ENCODE data around the gene GPR42. TPM values are rescaled to one million over a fixed set of nuclear protein-coding genes. Genes with fewer than 3 reads are reported as not detected.

GPR42 gene
- total RNA-seq, 2 donors from 2014 or later: not detected

GRCh38 chr19:35389192-35389861 is 18.5 kb downstream of the GPR42 start:
- no peak overlapping the region for H3K4me3 ChIP-seq
- DNase-seq (ENCODE audit: low spot score): no peak
- TF ChIP-seq, protein P1, sequence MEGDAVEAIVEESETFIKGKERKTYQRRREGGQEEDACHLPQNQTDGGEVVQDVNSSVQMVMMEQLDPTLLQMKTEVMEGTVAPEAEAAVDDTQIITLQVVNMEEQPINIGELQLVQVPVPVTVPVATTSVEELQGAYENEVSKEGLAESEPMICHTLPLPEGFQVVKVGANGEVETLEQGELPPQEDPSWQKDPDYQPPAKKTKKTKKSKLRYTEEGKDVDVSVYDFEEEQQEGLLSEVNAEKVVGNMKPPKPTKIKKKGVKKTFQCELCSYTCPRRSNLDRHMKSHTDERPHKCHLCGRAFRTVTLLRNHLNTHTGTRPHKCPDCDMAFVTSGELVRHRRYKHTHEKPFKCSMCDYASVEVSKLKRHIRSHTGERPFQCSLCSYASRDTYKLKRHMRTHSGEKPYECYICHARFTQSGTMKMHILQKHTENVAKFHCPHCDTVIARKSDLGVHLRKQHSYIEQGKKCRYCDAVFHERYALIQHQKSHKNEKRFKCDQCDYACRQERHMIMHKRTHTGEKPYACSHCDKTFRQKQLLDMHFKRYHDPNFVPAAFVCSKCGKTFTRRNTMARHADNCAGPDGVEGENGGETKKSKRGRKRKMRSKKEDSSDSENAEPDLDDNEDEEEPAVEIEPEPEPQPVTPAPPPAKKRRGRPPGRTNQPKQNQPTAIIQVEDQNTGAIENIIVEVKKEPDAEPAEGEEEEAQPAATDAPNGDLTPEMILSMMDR (IDR thresholded peaks at IDR 0.05): no peak
- no peak overlapping the region for H3K27ac ChIP-seq
- no peaks in the 10 kb centered on the region for H3K4me1 ChIP-seq
- no peaks in the 10 kb centered on the region for H3K27me3 ChIP-seq
- no peaks in the 10 kb centered on the region for H3K36me3 ChIP-seq
- peaks cover 0 to 10% of the 10 kb centered on the region in 2 donors for H3K9me3 ChIP-seq

DNA sequence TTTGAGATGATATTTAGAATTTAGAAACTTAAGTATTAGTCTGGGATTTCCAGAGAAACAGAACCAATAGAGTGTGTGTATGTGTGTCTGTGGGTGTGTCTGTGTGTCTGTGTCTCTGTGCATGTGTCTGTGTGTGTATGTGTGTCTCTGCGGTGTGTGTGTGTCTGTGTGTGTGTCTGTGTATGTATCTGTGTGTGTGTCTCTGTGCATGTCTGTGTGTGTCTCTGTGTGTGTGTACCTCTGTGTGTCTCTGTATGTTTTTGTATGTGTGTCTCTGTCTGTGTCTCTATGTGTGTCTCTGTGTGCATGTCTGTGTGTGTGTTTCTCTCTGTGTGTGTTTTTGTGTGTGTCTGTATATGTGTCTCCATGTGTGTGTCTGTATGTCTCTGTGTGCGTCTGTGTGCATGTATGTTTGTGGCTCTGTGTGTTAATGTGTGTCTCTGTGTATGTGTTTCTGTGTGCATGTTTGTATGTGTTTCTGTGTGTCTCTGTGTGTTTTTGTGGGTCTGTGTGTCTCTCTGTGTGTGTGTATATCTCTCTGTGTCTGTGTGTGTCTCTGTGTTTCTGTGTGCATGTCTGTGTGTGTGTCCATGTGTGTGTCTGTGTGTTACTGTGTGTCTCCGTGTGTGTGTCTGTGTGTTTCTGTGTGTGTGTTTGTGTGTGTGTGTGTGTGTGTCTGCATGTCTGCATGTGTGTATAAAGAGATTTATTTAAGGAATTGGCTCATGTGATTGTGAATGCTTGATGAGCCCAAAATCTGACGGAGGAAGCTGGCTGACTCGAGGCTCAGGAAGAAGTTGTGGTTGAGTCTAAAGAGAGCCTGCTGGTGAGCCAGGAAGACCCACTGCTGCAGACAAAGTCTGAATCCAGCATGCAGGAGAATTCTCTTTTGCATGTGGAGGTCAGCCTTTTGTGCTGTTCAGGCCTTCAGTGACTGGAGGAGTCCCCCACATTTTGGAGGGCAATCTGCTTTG is 22.2 kb downstream of the GPR42 start:
- H3K4me3 ChIP-seq: no peak overlapping the region
- no peaks in the 10 kb centered on the region for H3K4me1 ChIP-seq
- H3K27ac ChIP-seq: no peak overlapping the region
- H3K9me3 ChIP-seq: no peaks in the 10 kb centered on the region
- TF ChIP-seq, protein P1 (IDR thresholded peaks at IDR 0.05): no peak
- H3K27me3 ChIP-seq: no peaks in the 10 kb centered on the region
- DNase-seq (ENCODE audit: low spot score): no peak
- H3K36me3 ChIP-seq: no peaks in the 10 kb centered on the region

- Histone ChIP-seq H3K9me3 (no peaks in the 10 kb centered on the region), H3K4me3 (no peak overlapping the region), H3K36me3 (no peaks in the 10 kb centered on the region), H3K4me1 (no peaks in the 10 kb centered on the region), H3K27ac (no peak overlapping the region), H3K27me3 (no peaks in the 10 kb centered on the region)
- DNase-seq (ENCODE audit: low spot score): no peak
- TF ChIP-seq, protein P1 (IDR thresholded peaks at IDR 0.05): no peak
Measured at GRCh38 chr19:35395382-35396199, 24.7 kb downstream of the GPR42 start.

GRCh38 chr19:35396240-35396885 is 25.5 kb downstream of the GPR42 start:
- no peak overlapping the region for H3K27ac ChIP-seq
- H3K9me3 ChIP-seq: no peaks in the 10 kb centered on the region
- no peaks in the 10 kb centered on the region for H3K27me3 ChIP-seq
- DNase-seq (ENCODE audit: low spot score): no peak
- H3K36me3 ChIP-seq: no peaks in the 10 kb centered on the region
- TF ChIP-seq, protein P1 (IDR thresholded peaks at IDR 0.05): no peak
- no peaks in the 10 kb centered on the region for H3K4me1 ChIP-seq
- H3K4me3 ChIP-seq: no peak overlapping the region

- Histone ChIP-seq H3K4me3 (no peak overlapping the region), H3K9me3 (no peaks in the 10 kb centered on the region), H3K27ac (no peak overlapping the region), H3K27me3 (no peaks in the 10 kb centered on the region), H3K4me1 (no peaks in the 10 kb centered on the region), H3K36me3 (no peaks in the 10 kb centered on the region)
- no peak for DNase-seq (ENCODE audit: low spot score)
- TF ChIP-seq, protein P1 (IDR thresholded peaks at IDR 0.05): no peak
Measured at GRCh38 chr19:35397064-35397463, 26.2 kb downstream of the GPR42 start.

Measured in right atrium auricular region (tissue), 2 donors.